Panc1 (cell line): ENCODE results near the gene IPO4. TPM values are rescaled to one million over a fixed set of nuclear protein-coding genes. Genes with fewer than 3 reads are reported as not detected.

Experiments used
- ATAC-seq: fragments of 200-7000 bp; cut with Tn5 transposase; 2 replicates; pipeline ENCODE4 v1.9.1; 2020; ENCODE audit warnings: mild to moderate bottlenecking, moderate library complexity
- BruUV-seq: library from RNA; stranded (reverse); fragments of 400-500 nt; replicated peaks from 2 replicates; lab custom pipeline; 2021; lab: Mats Ljungman, UMichigan
- CTCF ChIA-PET: fragments of 300-600 bp; sonication (Branson Sonifier 250); formaldehyde crosslinking; loops from one replicate; lab custom pipeline; 2022; ENCODE audit warnings: antibody characterized with exemption; lab: Charles Lee
- POLR2A ChIA-PET: fragments of 300-600 bp; sonication (Branson Sonifier 250); formaldehyde crosslinking; loops from one replicate; lab custom pipeline; 2022; ENCODE audit warnings: antibody characterized with exemption; lab: Charles Lee
- DNase-seq: peaks from one replicate; pipeline ENCODE4 v3.0.0-alpha.2; 2010; ENCODE audit warnings: low read depth, low spot score
- H3K27ac ChIP-seq: 2 replicates; pipeline ENCODE4 v1.5.1; 2011; ENCODE audit warnings: mild to moderate bottlenecking, low read length, inconsistent platforms
- H3K27me3 ChIP-seq: fragments of 200-500 bp; sonication (Bioruptor generic); 2 replicates; pipeline ENCODE4 v1.6.0; 2014; ENCODE audit warnings: low read length, inconsistent platforms; ENCODE audit not compliant: control insufficient read depth, insufficient read depth
- H3K36me3 ChIP-seq: fragments of 200-500 bp; sonication (Bioruptor generic); 2 replicates; pipeline ENCODE4 v1.5.1; 2014; ENCODE audit warnings: inconsistent platforms, mild to moderate bottlenecking, low read length, moderate library complexity; ENCODE audit not compliant: control insufficient read depth, insufficient read depth
- H3K4me1 ChIP-seq: 2 replicates; pipeline ENCODE4 v1.5.1; 2011; ENCODE audit warnings: inconsistent platforms, mild to moderate bottlenecking, low read length, moderate library complexity; ENCODE audit not compliant: control insufficient read depth, insufficient read depth
- H3K4me3 ChIP-seq, 2 experiments: 2 replicates each; pipeline ENCODE4 v1.5.1; 2011 to 2012; ENCODE audit warnings: low read depth in 2 of 2, low read length in 2 of 2, mild to moderate bottlenecking in 2 of 2, inconsistent platforms in 1 of 2, moderate library complexity in 1 of 2
- H3K9me3 ChIP-seq: fragments of 200-500 bp; sonication (Bioruptor generic); 2 replicates; pipeline ENCODE4 v1.5.1; 2014; ENCODE audit warnings: low read depth, mild to moderate bottlenecking, inconsistent platforms, low read length, moderate library complexity; ENCODE audit not compliant: control insufficient read depth, insufficient read depth
- POLR2AphosphoS5 ChIP-seq: IDR thresholded peaks from 2 replicates; pipeline ENCODE4 v1.6.1; 2012; ENCODE audit warnings: mild to moderate bottlenecking, low read depth, low read length, moderate library complexity
- SIN3A ChIP-seq: IDR thresholded peaks from 2 replicates; pipeline ENCODE4 v1.6.1; 2012; ENCODE audit warnings: low read depth, mild to moderate bottlenecking, low read length, moderate library complexity, borderline replicate concordance; ENCODE audit not compliant: insufficient read depth
- TCF7L2 ChIP-seq: IDR thresholded peaks from 2 replicates; pipeline ENCODE4 v1.6.1; 2011; ENCODE audit warnings: mild to moderate bottlenecking, low read depth, low read length, inconsistent platforms
- in situ Hi-C: cut with HindIII; loops from 2 replicates; pipeline ENCODE4 v1.10.0; 2016; ENCODE audit warnings: low sequenced_read_pairs, low pct_unique_long_range_greater_than_20kb
- intact Hi-C: fragments of 100-400 bp; cut with micrococcal nuclease; formaldehyde crosslinking; loops from one replicate; pipeline ENCODE4 v1.10.0; 2022; ENCODE audit not compliant: unreplicated experiment
- total RNA-seq: library from RNA; stranded (reverse); gene quantifications from one replicate; pipeline ENCODE4 v1.2.1, GENCODE V29; 2021; ENCODE audit not compliant: unreplicated experiment
- TF ChIP-seq, protein P1 (sequence below), 2 experiments: IDR thresholded peaks; 2 replicates each; pipeline ENCODE4 v1.6.1; 2011 to 2012; ENCODE audit warnings: low read depth in 2 of 2, control low read depth in 1 of 2, low read length in 1 of 2, mild to moderate bottlenecking in 1 of 2, moderate library complexity in 1 of 2; ENCODE audit not compliant: insufficient read depth in 1 of 2
- TF ChIP-seq, protein P2 (sequence below): fragments of 450-650 bp; IDR thresholded peaks from 2 replicates; pipeline ENCODE4 v1.5.1; 2017; ENCODE audit warnings: mild to moderate bottlenecking

The IPO4 gene
- total RNA-seq, 1 experiment from 2014 or later = 103 TPM

DNA sequence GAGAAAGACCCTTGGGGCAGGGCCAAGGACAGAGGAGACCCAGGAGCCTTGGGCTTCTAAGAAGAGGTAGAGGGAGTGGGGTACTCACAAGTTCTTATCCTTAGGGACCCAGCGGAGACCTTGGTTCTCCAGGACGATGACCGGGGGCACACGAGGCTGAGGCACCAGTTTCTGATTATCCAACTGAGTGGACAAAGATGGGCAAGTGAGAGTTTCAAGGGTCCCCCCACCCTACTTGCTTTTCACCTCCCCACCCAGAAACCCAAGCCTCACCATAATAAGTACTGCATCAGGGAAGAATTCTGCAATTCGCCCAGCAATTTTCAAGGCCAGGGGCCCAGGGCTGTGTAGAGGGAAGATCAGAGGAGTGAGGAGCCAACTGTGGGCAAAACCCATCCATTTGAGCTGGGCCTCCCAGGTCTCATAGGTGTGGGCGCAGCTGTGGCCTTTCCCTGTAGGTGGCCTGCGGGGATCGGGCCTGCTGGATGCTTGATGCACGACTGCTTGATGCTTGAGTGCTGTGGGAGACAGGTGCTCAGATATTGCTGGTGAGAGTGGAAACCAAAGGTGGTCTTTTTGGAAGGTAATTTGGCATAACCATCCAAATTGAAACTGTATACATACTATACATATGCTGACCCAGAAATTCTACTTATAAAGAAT lies 49.2 kb downstream of the IPO4 start:
- Histone ChIP-seq H3K27ac (peak overlapping the region; percentile 62), H3K4me1 (peaks cover 30% of the 10 kb centered on the region), H3K36me3 (no peaks in the 10 kb centered on the region; the same call in 1 of the 2 replicates), H3K4me3 (peak overlapping the region; percentile 81 to 92), H3K27me3 (no peaks in the 10 kb centered on the region), H3K9me3 (no peaks in the 10 kb centered on the region)
- POLR2A ChIA-PET = no interaction called here
- intact Hi-C loops (no loop called here), in situ Hi-C loops (no loop called here)
- no peak for DNase-seq
- BruUV-seq = no TSS peak
- ATAC-seq = no peak
- CTCF ChIA-PET = no interaction called here
- no peak for TF ChIP-seq POLR2AphosphoS5
- no peak for TF ChIP-seq SIN3A
- TF ChIP-seq, protein P1, sequence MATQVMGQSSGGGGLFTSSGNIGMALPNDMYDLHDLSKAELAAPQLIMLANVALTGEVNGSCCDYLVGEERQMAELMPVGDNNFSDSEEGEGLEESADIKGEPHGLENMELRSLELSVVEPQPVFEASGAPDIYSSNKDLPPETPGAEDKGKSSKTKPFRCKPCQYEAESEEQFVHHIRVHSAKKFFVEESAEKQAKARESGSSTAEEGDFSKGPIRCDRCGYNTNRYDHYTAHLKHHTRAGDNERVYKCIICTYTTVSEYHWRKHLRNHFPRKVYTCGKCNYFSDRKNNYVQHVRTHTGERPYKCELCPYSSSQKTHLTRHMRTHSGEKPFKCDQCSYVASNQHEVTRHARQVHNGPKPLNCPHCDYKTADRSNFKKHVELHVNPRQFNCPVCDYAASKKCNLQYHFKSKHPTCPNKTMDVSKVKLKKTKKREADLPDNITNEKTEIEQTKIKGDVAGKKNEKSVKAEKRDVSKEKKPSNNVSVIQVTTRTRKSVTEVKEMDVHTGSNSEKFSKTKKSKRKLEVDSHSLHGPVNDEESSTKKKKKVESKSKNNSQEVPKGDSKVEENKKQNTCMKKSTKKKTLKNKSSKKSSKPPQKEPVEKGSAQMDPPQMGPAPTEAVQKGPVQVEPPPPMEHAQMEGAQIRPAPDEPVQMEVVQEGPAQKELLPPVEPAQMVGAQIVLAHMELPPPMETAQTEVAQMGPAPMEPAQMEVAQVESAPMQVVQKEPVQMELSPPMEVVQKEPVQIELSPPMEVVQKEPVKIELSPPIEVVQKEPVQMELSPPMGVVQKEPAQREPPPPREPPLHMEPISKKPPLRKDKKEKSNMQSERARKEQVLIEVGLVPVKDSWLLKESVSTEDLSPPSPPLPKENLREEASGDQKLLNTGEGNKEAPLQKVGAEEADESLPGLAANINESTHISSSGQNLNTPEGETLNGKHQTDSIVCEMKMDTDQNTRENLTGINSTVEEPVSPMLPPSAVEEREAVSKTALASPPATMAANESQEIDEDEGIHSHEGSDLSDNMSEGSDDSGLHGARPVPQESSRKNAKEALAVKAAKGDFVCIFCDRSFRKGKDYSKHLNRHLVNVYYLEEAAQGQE (IDR thresholded peaks at IDR 0.05; ENCODE audit: insufficient read depth in 1 of 2, low read depth in 2 of 2, low read length in 1 of 2) = no peak
- TF ChIP-seq, protein P2, sequence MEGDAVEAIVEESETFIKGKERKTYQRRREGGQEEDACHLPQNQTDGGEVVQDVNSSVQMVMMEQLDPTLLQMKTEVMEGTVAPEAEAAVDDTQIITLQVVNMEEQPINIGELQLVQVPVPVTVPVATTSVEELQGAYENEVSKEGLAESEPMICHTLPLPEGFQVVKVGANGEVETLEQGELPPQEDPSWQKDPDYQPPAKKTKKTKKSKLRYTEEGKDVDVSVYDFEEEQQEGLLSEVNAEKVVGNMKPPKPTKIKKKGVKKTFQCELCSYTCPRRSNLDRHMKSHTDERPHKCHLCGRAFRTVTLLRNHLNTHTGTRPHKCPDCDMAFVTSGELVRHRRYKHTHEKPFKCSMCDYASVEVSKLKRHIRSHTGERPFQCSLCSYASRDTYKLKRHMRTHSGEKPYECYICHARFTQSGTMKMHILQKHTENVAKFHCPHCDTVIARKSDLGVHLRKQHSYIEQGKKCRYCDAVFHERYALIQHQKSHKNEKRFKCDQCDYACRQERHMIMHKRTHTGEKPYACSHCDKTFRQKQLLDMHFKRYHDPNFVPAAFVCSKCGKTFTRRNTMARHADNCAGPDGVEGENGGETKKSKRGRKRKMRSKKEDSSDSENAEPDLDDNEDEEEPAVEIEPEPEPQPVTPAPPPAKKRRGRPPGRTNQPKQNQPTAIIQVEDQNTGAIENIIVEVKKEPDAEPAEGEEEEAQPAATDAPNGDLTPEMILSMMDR = no peak
- TF ChIP-seq TCF7L2 = no peak

DNA sequence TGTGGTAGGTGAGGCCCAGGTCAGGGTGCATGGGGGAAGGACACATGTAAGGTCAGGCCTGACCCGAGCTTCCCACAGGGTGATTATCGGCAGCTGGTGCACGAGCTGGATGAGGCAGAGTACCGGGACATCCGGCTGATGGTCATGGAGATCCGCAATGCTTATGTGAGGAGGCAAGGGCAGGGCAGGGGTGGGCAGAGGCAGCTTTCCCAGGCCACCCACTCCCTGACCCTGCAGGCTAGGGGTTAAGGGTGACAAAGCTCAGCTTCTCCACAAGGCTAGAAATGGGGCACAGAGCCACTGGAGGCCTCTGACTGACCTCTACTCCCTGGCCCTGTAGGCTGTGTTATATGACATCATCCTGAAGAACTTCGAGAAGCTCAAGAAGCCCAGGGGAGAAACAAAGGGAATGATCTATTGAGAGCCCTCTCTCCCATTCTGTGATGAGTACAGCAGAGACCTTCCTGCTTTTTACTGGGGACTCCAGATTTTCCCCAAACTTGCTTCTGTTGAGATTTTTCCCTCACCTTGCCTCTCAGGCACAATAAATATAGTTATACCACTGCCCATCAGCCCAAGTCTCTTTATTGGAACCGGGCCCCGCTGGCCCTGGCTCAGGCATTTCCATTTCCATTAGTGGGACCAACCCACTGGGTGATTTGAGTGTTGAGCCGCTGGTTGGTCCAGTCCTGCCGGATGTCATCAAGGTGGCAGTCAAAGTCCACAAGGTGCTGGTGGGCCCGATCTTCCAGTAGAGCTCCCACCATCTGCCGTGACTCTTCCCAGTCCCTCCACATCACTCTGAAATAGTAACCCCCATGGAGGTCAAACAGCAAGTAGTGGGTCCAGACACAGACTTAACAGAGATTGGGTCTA lies 50.0 kb downstream of the IPO4 start:
- no peaks in the 10 kb centered on the region for H3K9me3 ChIP-seq
- ChIA-PET CTCF (no interaction called here), POLR2A (interaction anchor here (0.5 kb wide), 1 partner anchor 298 kb away, joined by 3 read pairs; no protein-coding TSS in a partner anchor)
- no peaks in the 10 kb centered on the region; the same call in 1 of the 2 replicates for H3K36me3 ChIP-seq
- H3K4me3 ChIP-seq = no peak overlapping the region
- peaks cover 30% of the 10 kb centered on the region for H3K4me1 ChIP-seq
- TSS peak; percentile 97 for BruUV-seq
- peak overlapping the region; percentile 62 for H3K27ac ChIP-seq
- ATAC-seq = no peak
- in situ Hi-C loops = no loop called here
- intact Hi-C loops = no loop called here
- no peak for TF ChIP-seq SIN3A
- TF ChIP-seq, protein P2 = no peak
- TF ChIP-seq, protein P1 (IDR thresholded peaks at IDR 0.05; ENCODE audit: insufficient read depth in 1 of 2, low read depth in 2 of 2, low read length in 1 of 2) = no peak
- TF ChIP-seq TCF7L2 = no peak
- no peak for TF ChIP-seq POLR2AphosphoS5
- DNase-seq = no peak
- H3K27me3 ChIP-seq = no peaks in the 10 kb centered on the region
